Measurements from ENCODE around the gene STIMATE. TPM values are rescaled to one million over a fixed set of nuclear protein-coding genes. Genes with fewer than 3 reads are reported as not detected.

The STIMATE gene
- polyA plus RNA-seq, 3 donors, result 8.9 to 49.9 (median 11.7) TPM

- H3K27me3 ChIP-seq (ENCODE audit: control insufficient read depth in 2 of 2, insufficient read depth in 2 of 2, low read length in 2 of 2), result no peaks in the 10 kb centered on the region
- no peaks in the 10 kb centered on the region for H3K9me3 ChIP-seq (replicated peaks in 1 of 2; ENCODE audit: control insufficient read depth in 1 of 2, insufficient read depth in 1 of 2, low read length in 2 of 2)
- no peak overlapping the region for H3K27ac ChIP-seq (ENCODE audit: low read depth in 1 of 2, low read length in 2 of 2)
- Mint-ChIP-seq H3K36me3 (peaks cover 77 to 92% of the 10 kb centered on the region in 2 donors), H3K27ac (peak overlapping the region in 1 of 7 donors; percentile 33), H3K9me3 (peaks cover 0 to 2% (median 0%) of the 10 kb centered on the region in 7 donors), H3K4me1 (peaks cover 25% of the 10 kb centered on the region), H3K27me3 (ENCODE audit: low read depth in 3 of 3) (peaks cover 0 to 2% (median 0%) of the 10 kb centered on the region in 3 donors), H3K4me3 (no peak overlapping the region)
- H2AFZ ChIP-seq (ENCODE audit: insufficient read depth, low read depth, low read length, poor library complexity, severe bottlenecking), result no peak overlapping the region
- no peak overlapping the region for H3K4me2 ChIP-seq (replicated peaks; ENCODE audit: extremely low read depth, low read length, poor library complexity, severe bottlenecking)
- no peaks in the 10 kb centered on the region for H3K79me2 ChIP-seq (ENCODE audit: insufficient read depth, low read length)
- 90% methylated on average over 10 of the region's 23 CpGs for WGBS (ENCODE audit: insufficient coverage)
- peaks cover 27 to 29% of the 10 kb centered on the region in 2 donors for H3K4me1 ChIP-seq (ENCODE audit: control insufficient read depth in 1 of 2, insufficient read depth in 2 of 2, low read length in 2 of 2)
- H4K20me1 ChIP-seq (ENCODE audit: insufficient read depth, low read length), result no peaks in the 10 kb centered on the region
- intact Hi-C loops (cut with micrococcal nuclease), result loop anchor here in 1 of 2 donors (10.0 kb wide), 1 partner anchor 235 kb away; no protein-coding TSS in a partner anchor
- H3K36me3 ChIP-seq (replicated peaks in 1 of 2; ENCODE audit: control insufficient read depth in 1 of 2, insufficient read depth in 2 of 2, low read length in 2 of 2), result peaks cover 67 to 94% of the 10 kb centered on the region in 2 donors
- TF ChIP-seq CTCF (IDR thresholded peaks at IDR 0.05), result no peak
- H3K4me3 ChIP-seq (replicated peaks in 1 of 3; ENCODE audit: low read depth in 2 of 3, low read length in 3 of 3), result no peak overlapping the region
- DNase-seq, result no peak
- no peak overlapping the region for H3K9ac ChIP-seq (ENCODE audit: insufficient read depth, low read length, poor library complexity, severe bottlenecking)
Measured at GRCh38 chr3:52839892-52840545, 57.3 kb downstream of the STIMATE start.

GRCh38 chr3:52839268-52839575 is 58.1 kb downstream of the STIMATE start:
- H3K4me3 ChIP-seq (replicated peaks in 1 of 3; ENCODE audit: low read depth in 2 of 3, low read length in 3 of 3), result no peak overlapping the region
- Mint-ChIP-seq H3K4me1 (peaks cover 17% of the 10 kb centered on the region), H3K27me3 (ENCODE audit: low read depth in 3 of 3) (peaks cover 0 to 2% (median 0%) of the 10 kb centered on the region in 3 donors), H3K27ac (no peak overlapping the region), H3K4me3 (no peak overlapping the region), H3K36me3 (peaks cover 78 to 91% of the 10 kb centered on the region in 2 donors), H3K9me3 (peaks cover 0 to 2% (median 0%) of the 10 kb centered on the region in 7 donors)
- no peaks in the 10 kb centered on the region for H3K27me3 ChIP-seq (ENCODE audit: control insufficient read depth in 2 of 2, insufficient read depth in 2 of 2, low read length in 2 of 2)
- no peaks in the 10 kb centered on the region for H3K9me3 ChIP-seq (replicated peaks in 1 of 2; ENCODE audit: control insufficient read depth in 1 of 2, insufficient read depth in 1 of 2, low read length in 2 of 2)
- no peak overlapping the region for H3K27ac ChIP-seq (ENCODE audit: low read depth in 1 of 2, low read length in 2 of 2)
- no peaks in the 10 kb centered on the region for H4K20me1 ChIP-seq (ENCODE audit: insufficient read depth, low read length)
- no peak for DNase-seq
- WGBS (ENCODE audit: insufficient coverage), result 96% methylated on average over 2 of the region's 2 CpGs
- no peak overlapping the region for H3K9ac ChIP-seq (ENCODE audit: insufficient read depth, low read length, poor library complexity, severe bottlenecking)
- peaks cover 20 to 21% of the 10 kb centered on the region in 2 donors for H3K4me1 ChIP-seq (ENCODE audit: control insufficient read depth in 1 of 2, insufficient read depth in 2 of 2, low read length in 2 of 2)
- H3K79me2 ChIP-seq (ENCODE audit: insufficient read depth, low read length), result no peaks in the 10 kb centered on the region
- H3K36me3 ChIP-seq (replicated peaks in 1 of 2; ENCODE audit: control insufficient read depth in 1 of 2, insufficient read depth in 2 of 2, low read length in 2 of 2), result peaks cover 66 to 98% of the 10 kb centered on the region in 2 donors
- H2AFZ ChIP-seq (ENCODE audit: insufficient read depth, low read depth, low read length, poor library complexity, severe bottlenecking), result no peak overlapping the region
- H3K4me2 ChIP-seq (replicated peaks; ENCODE audit: extremely low read depth, low read length, poor library complexity, severe bottlenecking), result no peak overlapping the region
- intact Hi-C loops (cut with micrococcal nuclease), result no loop called here
- no peak for TF ChIP-seq CTCF (IDR thresholded peaks at IDR 0.05)
